OCI-LY7 (cell line): Measurements from ENCODE around the gene TBCCD1. TPM values are rescaled to one million over a fixed set of nuclear protein-coding genes. Genes with fewer than 3 reads are reported as not detected.

Experiments
- BruUV-seq: library from RNA; stranded (reverse); fragments of 400-500 nt; replicated peaks from 2 replicates; lab custom pipeline; 2021; lab: Mats Ljungman, UMichigan
- CTCF ChIA-PET: fragments of 300-600 bp; sonication (Branson Sonifier 250); formaldehyde crosslinking; loops from one replicate; lab custom pipeline; 2022; ENCODE audit warnings: antibody characterized with exemption; ENCODE audit not compliant: unreplicated experiment; lab: Charles Lee
- POLR2A ChIA-PET: fragments of 300-600 bp; sonication (Branson Sonifier 250); formaldehyde crosslinking; loops from one replicate; lab custom pipeline; 2022; ENCODE audit warnings: antibody characterized with exemption; lab: Charles Lee
- DNase-seq: peaks from one replicate; pipeline ENCODE4 v3.0.0-alpha.2; 2015; ENCODE audit warnings: low spot score
- H2AFZ ChIP-seq: fragments of 200-600 bp; sonication (generic), shearing (Covaris generic); 2 replicates; pipeline ENCODE4 v1.6.1; 2014; ENCODE audit warnings: mild to moderate bottlenecking, antibody characterized with exemption, low read length, moderate library complexity
- H3K27ac ChIP-seq: fragments of 200-600 bp; sonication (generic); 2 replicates; pipeline ENCODE4 v1.5.1; 2014; ENCODE audit warnings: mixed run types, low read depth, mild to moderate bottlenecking, moderate library complexity, low read length, inconsistent platforms; ENCODE audit not compliant: poor library complexity, severe bottlenecking
- H3K36me3 ChIP-seq: fragments of 200-600 bp; sonication (generic); 2 replicates; pipeline ENCODE4 v1.6.1; 2014; ENCODE audit warnings: mild to moderate bottlenecking, antibody characterized with exemption, low read length, moderate library complexity, mixed read lengths; ENCODE audit not compliant: insufficient read depth
- H3K4me1 ChIP-seq: fragments of 200-600 bp; sonication (generic); 2 replicates; pipeline ENCODE4 v1.5.1; 2014; ENCODE audit warnings: mild to moderate bottlenecking, low read length; ENCODE audit not compliant: insufficient read depth, poor library complexity, severe bottlenecking
- H3K4me2 ChIP-seq: fragments of 200-600 bp; sonication (generic); 2 replicates; pipeline ENCODE4 v1.6.1; 2014; ENCODE audit warnings: mild to moderate bottlenecking, low read length
- H3K4me3 ChIP-seq: fragments of 200-600 bp; sonication (generic); 2 replicates; pipeline ENCODE4 v1.5.1; 2014; ENCODE audit warnings: mild to moderate bottlenecking, low read depth, low read length; ENCODE audit not compliant: poor library complexity, severe bottlenecking
- H3K79me2 ChIP-seq: fragments of 200-600 bp; sonication (generic); 2 replicates; pipeline ENCODE4 v1.6.1; 2016; ENCODE audit warnings: low read depth, mild to moderate bottlenecking, low read length, moderate library complexity, mixed read lengths; ENCODE audit not compliant: insufficient read depth
- H3K9me2 ChIP-seq: fragments of 200-600 bp; sonication (generic); 2 replicates; pipeline ENCODE4 v1.6.1; 2016; ENCODE audit warnings: mild to moderate bottlenecking, low read length, mixed read lengths; ENCODE audit not compliant: insufficient read depth
- H3K9me3 ChIP-seq: fragments of 200-600 bp; sonication (generic); 2 replicates; pipeline ENCODE4 v1.6.1; 2014; ENCODE audit warnings: mild to moderate bottlenecking, mixed run types, low read length, mixed read lengths
- H4K20me1 ChIP-seq: fragments of 200-600 bp; sonication (generic); 2 replicates; pipeline ENCODE4 v1.6.1; 2014; ENCODE audit warnings: mild to moderate bottlenecking, antibody characterized with exemption, low read length, moderate library complexity, mixed read lengths; ENCODE audit not compliant: insufficient read depth
- EZH2phosphoT487 ChIP-seq: fragments of 200-600 bp; sonication (generic); IDR thresholded peaks from 2 replicates; pipeline ENCODE4 v1.6.1; 2018; ENCODE audit warnings: low read depth, borderline replicate concordance, mild to moderate bottlenecking, mixed run types, antibody characterized with exemption, low read length, moderate library complexity, mixed read lengths
- intact Hi-C: fragments of 100-400 bp; cut with micrococcal nuclease; formaldehyde crosslinking; loops from one replicate; pipeline ENCODE4 v1.10.0; 2022; ENCODE audit not compliant: unreplicated experiment
- total RNA-seq, 2 experiments: library from RNA; depleted of rRNA in 1 of 2; stranded (reverse); fragments of >200 nt in 1 of 2; shearing (Covaris generic) in 1 of 2; gene quantifications; 2 replicates each; pipeline ENCODE4 v1.2.3, GENCODE V29; 2014 to 2022
- TF ChIP-seq, protein P1 (sequence below): fragments of 200-600 bp; sonication (generic); conservative IDR thresholded peaks from 2 replicates; pipeline ENCODE4 v1.5.1; 2014; ENCODE audit warnings: mild to moderate bottlenecking, antibody characterized with exemption, low read length, moderate library complexity, mixed read lengths

TBCCD1 gene
- total RNA-seq, 2 experiments from 2014 or later: 21.9 to 27.0 TPM

- POLR2A ChIA-PET: interaction anchor here (1.1 to 1.3 kb wide), 2 partner anchors 15 to 41 kb away, joined by 3 to 4 read pairs; no protein-coding TSS in a partner anchor
- intact Hi-C loops: no loop called here
- H3K4me2 ChIP-seq: no peak overlapping the region
These were observed 44.9 kb upstream of the TBCCD1 start for GRCh38 chr3:186612065-186612464.

GRCh38 chr3:186609247-186609868, 42.2 kb upstream of the TBCCD1 start:
- no peak overlapping the region for H2AFZ ChIP-seq
- H3K4me2 ChIP-seq: no peak overlapping the region
- ChIA-PET CTCF (interaction anchor here (0.6 kb wide), 1 partner anchor 77 kb away, joined by 3 read pairs; no protein-coding TSS in a partner anchor), POLR2A (interaction anchor here (0.6 kb wide), 1 partner anchor 60 kb away, joined by 3 read pairs; no protein-coding TSS in a partner anchor)
- no peaks in the 10 kb centered on the region for H3K9me3 ChIP-seq
- peak; percentile 41 for DNase-seq
- no peak overlapping the region for H3K4me3 ChIP-seq
- no peaks in the 10 kb centered on the region for H3K79me2 ChIP-seq
- no peaks in the 10 kb centered on the region for H3K36me3 ChIP-seq
- H4K20me1 ChIP-seq: no peaks in the 10 kb centered on the region
- intact Hi-C loops: no loop called here
- H3K27ac ChIP-seq: no peak overlapping the region
- peaks cover 5% of the 10 kb centered on the region for H3K4me1 ChIP-seq
- H3K9me2 ChIP-seq: no peaks in the 10 kb centered on the region
- BruUV-seq: no TSS peak
- no peak for TF ChIP-seq EZH2phosphoT487
- TF ChIP-seq, protein P1, sequence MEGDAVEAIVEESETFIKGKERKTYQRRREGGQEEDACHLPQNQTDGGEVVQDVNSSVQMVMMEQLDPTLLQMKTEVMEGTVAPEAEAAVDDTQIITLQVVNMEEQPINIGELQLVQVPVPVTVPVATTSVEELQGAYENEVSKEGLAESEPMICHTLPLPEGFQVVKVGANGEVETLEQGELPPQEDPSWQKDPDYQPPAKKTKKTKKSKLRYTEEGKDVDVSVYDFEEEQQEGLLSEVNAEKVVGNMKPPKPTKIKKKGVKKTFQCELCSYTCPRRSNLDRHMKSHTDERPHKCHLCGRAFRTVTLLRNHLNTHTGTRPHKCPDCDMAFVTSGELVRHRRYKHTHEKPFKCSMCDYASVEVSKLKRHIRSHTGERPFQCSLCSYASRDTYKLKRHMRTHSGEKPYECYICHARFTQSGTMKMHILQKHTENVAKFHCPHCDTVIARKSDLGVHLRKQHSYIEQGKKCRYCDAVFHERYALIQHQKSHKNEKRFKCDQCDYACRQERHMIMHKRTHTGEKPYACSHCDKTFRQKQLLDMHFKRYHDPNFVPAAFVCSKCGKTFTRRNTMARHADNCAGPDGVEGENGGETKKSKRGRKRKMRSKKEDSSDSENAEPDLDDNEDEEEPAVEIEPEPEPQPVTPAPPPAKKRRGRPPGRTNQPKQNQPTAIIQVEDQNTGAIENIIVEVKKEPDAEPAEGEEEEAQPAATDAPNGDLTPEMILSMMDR: peak; percentile 71

More at GRCh38 chr3:186612065-186612464, 44.9 kb upstream of the TBCCD1 start:
- TF ChIP-seq, protein P1: no peak
- TF ChIP-seq EZH2phosphoT487: no peak
- H3K9me3 ChIP-seq: no peaks in the 10 kb centered on the region
- H3K27ac ChIP-seq: no peak overlapping the region
- CTCF ChIA-PET: interaction anchor here (1.3 kb wide), 1 partner anchor 209 kb away, joined by 3 read pairs; no protein-coding TSS in a partner anchor
- no peaks in the 10 kb centered on the region for H3K79me2 ChIP-seq
- peaks cover 16% of the 10 kb centered on the region for H3K4me1 ChIP-seq
- no peak for DNase-seq
- no peak overlapping the region for H3K4me3 ChIP-seq
- H3K36me3 ChIP-seq: no peaks in the 10 kb centered on the region
- H4K20me1 ChIP-seq: no peaks in the 10 kb centered on the region
- H3K9me2 ChIP-seq: no peaks in the 10 kb centered on the region
- BruUV-seq: no TSS peak
- H2AFZ ChIP-seq: no peak overlapping the region

GRCh38 chr3:186608624-186609215, 41.6 kb upstream of the TBCCD1 start:
- POLR2A ChIA-PET: no interaction called here
- no TSS peak for BruUV-seq
- Histone ChIP-seq H2AFZ (no peak overlapping the region), H3K4me1 (no peaks in the 10 kb centered on the region), H3K9me2 (no peaks in the 10 kb centered on the region), H3K27ac (no peak overlapping the region), H3K36me3 (no peaks in the 10 kb centered on the region), H3K4me3 (no peak overlapping the region), H3K79me2 (no peaks in the 10 kb centered on the region), H3K9me3 (no peaks in the 10 kb centered on the region), H3K4me2 (no peak overlapping the region), H4K20me1 (no peaks in the 10 kb centered on the region)
- CTCF ChIA-PET: interaction anchor here (0.6 kb wide), 1 partner anchor 76 kb away, joined by 3 read pairs; no protein-coding TSS in a partner anchor
- no peak for DNase-seq
- intact Hi-C loops: no loop called here
- TF ChIP-seq, protein P1: no peak
- TF ChIP-seq EZH2phosphoT487: no peak
